Eye (tissue), 1 donor: ENCODE results near the gene MAN1A1.
"Not testable (repeated sequence)": the region's sequence is repeated elsewhere in the genome, so short reads cannot be mapped to it uniquely, and the experiment has no call there.

Source experiments
- DNase-seq: peaks from one replicate; pipeline ENCODE4 v3.0.0-alpha.2; 2015

MAN1A1 gene

DNA sequence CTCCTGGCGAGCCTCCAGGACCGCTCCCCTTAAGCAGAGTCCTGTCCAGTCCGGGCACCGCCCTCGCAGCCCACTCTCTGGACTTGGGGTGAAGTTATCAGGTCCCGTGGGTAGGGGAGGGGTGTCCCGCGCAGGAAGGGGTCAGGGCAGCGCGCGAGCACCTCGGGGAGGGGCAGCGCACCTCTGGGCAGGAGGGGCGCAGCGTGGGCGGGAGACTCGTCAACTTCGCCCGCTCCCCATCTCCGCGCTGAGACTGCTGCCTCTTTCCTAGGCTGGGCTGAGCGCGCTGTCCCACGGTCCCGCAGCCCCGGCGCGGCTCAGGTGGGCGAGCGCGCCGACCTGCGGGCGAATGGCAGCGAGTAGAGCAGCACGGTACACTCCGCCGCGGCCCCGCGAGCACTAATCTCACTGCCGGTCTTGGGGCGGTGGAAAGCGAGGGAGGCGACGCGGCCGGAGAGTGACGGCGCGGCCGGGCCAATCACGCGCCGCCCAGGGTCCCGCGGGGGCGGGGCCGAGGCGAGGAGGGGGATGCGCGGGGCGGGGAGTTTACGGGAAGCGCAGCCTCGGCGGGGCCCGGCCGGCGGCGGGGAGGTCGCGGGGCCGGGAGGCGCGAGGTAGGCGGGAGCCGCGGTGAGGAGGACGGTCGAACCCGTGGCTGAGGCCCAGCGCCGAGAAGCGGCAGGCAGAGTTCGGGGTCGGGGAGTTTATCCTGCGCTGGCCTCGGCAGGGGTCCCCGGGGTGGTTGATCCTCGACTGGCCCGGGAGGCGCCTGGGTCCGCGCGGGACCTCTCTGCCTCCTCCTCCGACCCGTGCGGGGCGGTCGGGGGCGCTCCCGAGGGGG is at the start of gene MAN1A1:
MAN1A1 (minus strand) TSS at position 401 of the 841 bp plus-strand sequence. CDS start 696 bp downstream, outside the sequence.
- peak; percentile 97 for DNase-seq

- no peak for DNase-seq
Observed at GRCh38 chr6:119395192-119395591, 45.6 kb upstream of the MAN1A1 start.

DNA sequence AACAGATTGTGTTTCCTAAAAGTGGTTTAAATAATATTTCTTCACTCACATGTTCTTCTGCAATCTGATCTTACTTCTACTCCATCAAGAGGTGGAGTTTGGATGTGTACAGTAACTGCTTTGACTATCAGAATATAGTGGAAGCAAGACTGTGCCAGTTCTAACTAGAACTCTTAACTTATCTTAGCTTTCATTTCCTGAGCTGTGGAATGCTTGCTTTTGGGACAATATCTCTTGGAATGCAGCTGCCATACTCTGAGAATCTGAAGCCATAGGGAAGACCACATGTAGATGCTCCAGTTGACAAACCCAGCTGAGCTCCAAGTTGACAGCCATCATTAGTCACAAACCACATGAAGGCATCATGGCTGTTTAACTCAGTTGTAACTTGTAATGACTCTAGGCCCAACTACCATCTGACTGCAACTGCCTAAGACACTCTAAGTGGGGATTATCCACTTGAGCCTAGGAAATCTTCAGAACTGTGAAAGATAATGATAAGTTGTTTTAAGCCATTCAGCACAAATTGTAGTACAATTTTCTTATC is 40.8 kb upstream of the MAN1A1 start:
- DNase-seq = no peak

DNA sequence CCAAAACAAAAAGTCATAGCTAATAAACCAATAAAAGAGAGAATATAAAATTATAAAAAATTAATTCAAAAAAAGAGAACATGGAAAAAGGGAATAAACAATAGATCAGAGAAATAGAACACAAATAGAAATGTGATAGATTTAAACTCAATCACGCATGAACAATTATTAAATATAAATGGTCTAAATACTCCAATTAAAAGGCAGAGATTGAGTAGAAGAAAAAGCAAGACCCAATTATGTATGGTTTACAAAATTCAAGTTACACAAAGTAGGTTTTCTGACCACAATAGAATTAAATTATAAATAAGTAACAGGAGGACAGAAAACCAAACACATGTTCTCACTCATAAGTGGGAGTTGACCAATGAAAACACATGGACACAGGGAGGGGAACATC is 36.4 kb upstream of the MAN1A1 start:
- DNase-seq = no peak

DNA sequence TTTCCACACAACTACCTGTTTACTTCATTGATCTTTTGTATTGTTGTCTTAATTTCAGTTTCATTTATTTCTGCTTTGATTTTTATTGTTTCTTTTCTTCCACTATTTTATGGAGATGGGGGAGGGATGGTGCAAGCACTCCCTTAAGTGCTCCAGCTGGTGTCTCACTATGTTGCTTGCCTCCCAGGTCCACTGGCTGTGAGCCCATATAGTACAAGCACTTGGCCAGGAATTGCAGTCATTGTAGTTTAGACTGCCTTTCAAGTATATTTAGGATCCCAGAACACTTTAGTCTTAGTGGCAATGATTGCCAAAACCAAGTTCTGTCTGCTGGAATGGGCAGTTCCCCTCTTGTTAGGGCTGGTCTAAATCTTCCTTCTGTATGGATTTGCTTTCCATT is 34.9 kb upstream of the MAN1A1 start:
- no peak for DNase-seq

- no peak for DNase-seq
Observed at GRCh38 chr6:119379809-119380208, 30.2 kb upstream of the MAN1A1 start.

DNA sequence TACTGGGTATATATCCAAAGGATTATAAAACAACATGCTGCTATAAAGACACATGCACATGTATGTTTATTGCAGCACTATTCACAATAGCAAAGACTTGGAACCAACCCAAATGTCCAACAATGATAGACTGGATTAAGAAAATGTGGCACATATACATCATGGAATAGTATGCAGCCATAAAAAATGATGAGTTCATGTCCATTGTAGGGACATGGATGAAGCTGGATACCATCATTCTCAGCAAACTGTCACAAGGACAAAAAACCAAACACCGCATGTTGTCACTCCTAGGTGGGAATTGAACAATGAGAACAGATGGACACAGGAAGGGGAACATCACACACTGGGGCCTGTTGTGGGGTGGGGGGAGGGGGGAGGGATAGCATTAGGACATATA is 27.5 kb upstream of the MAN1A1 start:
- DNase-seq = not testable (repeated sequence)

- DNase-seq = no peak
Observed at GRCh38 chr6:119370080-119370479, 20.5 kb upstream of the MAN1A1 start.

DNA sequence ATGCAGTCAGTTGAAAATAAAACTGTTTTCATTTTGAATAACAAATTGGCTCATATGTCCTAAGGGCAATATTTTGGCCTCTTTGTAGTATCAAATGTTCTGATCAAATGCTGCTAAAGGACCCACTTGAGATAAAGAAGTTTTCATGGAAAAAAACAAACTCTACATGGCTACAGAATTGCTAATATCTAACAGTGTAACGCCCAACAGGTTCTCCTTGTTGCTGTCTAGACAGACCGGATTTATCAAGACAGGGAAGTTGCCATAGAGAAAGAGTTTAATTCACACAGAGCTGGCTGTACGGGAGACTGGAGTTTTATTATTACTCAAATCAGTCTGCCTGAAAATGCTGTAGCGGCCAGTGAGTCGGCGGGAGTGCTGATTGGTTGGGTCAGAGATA is 19.4 kb upstream of the MAN1A1 start:
- no peak for DNase-seq

DNA sequence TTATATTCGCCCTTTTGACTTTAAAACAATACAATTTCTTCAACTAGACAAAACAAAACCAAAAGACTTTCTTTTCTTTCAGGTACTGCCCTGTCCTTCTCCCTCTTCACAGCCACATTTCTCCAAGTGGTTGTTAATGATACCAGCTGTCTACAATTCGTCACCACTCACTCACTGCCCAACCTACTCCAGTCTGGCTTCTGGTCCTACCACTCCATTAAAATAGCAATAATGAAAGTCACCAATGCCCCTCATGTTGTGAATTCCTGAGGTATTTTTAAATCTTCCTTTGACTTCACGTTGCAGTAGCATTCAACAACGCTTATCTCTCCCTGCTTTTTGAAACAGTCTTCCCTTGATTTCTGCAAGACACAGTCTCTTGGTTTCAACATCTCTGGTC is 11.6 kb upstream of the MAN1A1 start:
- no peak for DNase-seq

- DNase-seq = no peak
Observed at GRCh38 chr6:119360262-119360915, 10.8 kb upstream of the MAN1A1 start.

GRCh38 chr6:119355890-119356289 is 6.3 kb upstream of the MAN1A1 start:
- no peak for DNase-seq

DNA sequence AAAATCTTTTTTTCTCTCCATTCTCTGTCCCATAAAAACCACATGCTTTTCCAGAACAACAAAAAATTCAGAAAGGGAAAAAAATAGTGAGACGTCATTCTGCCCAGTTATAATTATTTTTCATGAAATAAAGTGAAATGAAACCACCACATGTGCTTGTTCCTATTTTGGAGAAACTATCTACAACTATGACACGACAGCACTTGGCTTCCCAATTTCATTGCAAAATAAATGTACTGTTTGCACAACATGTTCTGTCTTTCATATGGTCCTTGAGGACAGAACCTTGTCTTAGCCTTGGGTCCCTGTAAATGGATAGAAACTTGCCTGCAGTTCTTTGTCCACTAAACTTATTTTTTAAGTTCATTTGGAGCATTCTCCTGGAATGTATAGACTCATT is 5.6 kb upstream of the MAN1A1 start:
- no peak for DNase-seq

DNA sequence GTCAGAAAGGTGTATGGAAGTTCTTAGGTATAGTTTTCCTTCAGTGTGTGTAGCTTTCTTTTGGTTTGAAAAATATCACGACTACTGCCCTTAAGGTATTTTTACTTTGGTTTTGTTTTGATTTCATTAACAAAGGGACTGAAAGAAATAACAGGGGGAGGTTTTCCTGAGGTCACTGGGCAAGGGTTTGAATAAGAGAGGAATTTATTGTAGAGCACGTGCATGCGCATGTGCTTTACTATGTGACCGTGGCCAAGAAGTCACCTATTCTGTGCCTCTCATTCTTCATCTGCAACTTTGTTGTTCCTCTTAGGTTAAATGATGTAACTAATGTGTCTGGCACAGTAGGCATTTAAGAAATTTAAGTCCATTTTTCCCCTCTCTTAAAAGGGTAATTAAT is 4.1 kb upstream of the MAN1A1 start:
- DNase-seq = no peak

DNA sequence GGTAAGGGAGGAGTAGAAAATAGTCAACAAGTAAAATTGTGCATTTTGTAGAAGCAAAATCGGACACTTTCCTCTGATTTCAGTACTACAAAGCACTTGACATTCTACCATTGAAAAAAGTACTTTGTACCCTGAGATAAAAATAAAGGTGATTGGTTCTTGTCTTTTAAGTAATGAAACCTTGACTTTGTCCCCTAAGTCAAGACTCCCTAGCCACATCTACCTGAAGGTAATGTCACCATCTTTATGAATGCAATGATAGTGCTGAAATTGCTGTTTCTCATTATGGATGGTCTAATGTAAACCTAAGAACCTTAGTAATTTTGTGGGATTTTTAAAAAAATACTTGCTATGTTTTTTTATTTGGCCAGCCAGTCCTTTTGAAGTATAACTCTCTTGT is 2.4 kb upstream of the MAN1A1 start:
- DNase-seq = no peak

- DNase-seq = peak; percentile 67
Observed at GRCh38 chr6:119350952-119351372, 1.4 kb upstream of the MAN1A1 start.

GRCh38 chr6:119350202-119350951 is 816 bp upstream of the MAN1A1 start:
- DNase-seq = peak; percentile 87

- DNase-seq = peak; percentile 86
Observed at GRCh38 chr6:119348748-119349360, 707 bp downstream of the MAN1A1 start.

DNA sequence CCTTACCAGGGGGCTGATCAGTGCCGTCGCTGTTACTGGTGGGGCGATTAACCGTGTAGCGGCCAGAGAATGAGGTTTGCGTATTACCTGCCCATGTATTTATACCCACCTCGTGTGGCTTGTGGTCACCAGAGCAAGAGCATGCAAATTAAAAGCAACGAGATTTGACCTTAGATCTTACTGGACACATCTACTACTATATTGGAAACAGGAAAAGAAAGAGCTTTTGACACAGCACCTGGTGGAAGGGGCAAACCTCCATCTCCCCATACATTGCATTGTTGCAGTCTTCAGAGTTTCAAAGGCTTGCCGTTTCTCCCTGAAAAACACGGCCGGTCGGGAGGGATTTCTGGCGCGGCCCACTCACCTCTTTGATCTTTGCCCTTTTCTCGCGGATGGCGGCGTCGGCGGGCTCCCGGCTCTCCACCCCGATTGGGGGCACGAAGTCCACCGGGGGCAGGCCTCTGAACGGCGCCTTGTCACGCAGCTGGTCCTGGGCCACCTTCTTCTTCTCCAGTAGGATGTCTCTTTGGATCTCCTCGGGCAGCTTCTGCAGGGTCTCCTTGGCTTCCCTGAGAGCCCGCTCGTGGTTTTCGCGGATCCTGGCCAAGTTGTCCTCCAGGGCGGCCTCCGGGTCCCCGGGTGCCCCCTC is 1.3 kb downstream of the MAN1A1 start:
- DNase-seq = peak; percentile 62

- DNase-seq = peak; percentile 64
Observed at GRCh38 chr6:119347466-119348095, 2.0 kb downstream of the MAN1A1 start.

DNA sequence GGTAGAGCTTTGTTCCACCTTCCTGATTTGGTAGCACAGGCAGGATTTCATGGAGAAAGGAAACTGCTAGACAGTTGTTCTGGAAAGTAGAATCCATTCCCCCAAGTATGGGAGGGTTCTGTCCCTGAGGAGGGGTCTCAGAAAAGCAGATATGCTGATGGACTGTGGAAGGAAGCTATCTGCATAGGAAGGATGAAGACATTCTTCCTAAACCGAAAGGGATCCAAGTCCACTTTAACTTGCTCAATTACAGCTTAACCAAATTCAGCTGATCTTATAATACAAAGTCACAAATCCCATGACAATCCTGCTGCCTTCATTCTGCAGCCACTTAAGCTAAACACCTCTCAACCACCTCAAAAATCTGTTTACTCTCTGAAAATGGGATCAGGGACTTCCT is 2.6 kb downstream of the MAN1A1 start:
- DNase-seq = no peak

GRCh38 chr6:119346450-119346849 is 3.1 kb downstream of the MAN1A1 start:
- peak; percentile 55 for DNase-seq
